B cell (primary cell): ENCODE results near the gene EVA1A. TPM values are rescaled to one million over a fixed set of nuclear protein-coding genes. Genes with fewer than 3 reads are reported as not detected.

Experiments used
- ATAC-seq: fragments of 200-7000 bp; cut with Tn5 transposase; one replicate; pipeline ENCODE4 v1.10.0; 2021; ENCODE audit warnings: low read depth, mild to moderate bottlenecking, moderate number of reproducible peaks, moderate library complexity
- CTCF ChIA-PET: fragments of 350-600 bp; sonication (Branson Sonifier 250); formaldehyde crosslinking; loops from one replicate; lab custom pipeline; 2021; ENCODE audit warnings: antibody characterized with exemption, inconsistent platforms; lab: Charles Lee
- POLR2A ChIA-PET: fragments of 350-600 bp; sonication (Branson Sonifier 250); formaldehyde crosslinking; loops from one replicate; lab custom pipeline; 2021; ENCODE audit warnings: antibody characterized with exemption; lab: Charles Lee
- DNase-seq: peaks from one replicate; pipeline ENCODE4 v3.0.0; 2013
- H2AFZ ChIP-seq: 2 replicates; pipeline ENCODE4 v1.6.1; 2012; ENCODE audit warnings: mild to moderate bottlenecking, low read depth, low read length; ENCODE audit not compliant: insufficient read depth, poor library complexity, severe bottlenecking
- H3K27ac ChIP-seq, 2 donors: 1 replicate in 1 of 2; 2 replicates in 1 of 2; pipeline ENCODE4 v1.5.1; 2012 to 2013; ENCODE audit warnings: low read length in 2 of 2, mild to moderate bottlenecking in 2 of 2, moderate library complexity in 1 of 2
- H3K27me3 ChIP-seq, 4 experiments: fragments of 200-600 bp in 1 of 4; sonication (generic) in 1 of 4; replicated peaks in 1 of 4; 1 replicate in 2 of 4; 2 replicates in 2 of 4; pipeline versions ENCODE4 v1.6.1 to v1.7.0; 2013 to 2016; ENCODE audit warnings: low read length in 3 of 4, mild to moderate bottlenecking in 2 of 4, mixed read lengths in 1 of 4, moderate library complexity in 1 of 4; ENCODE audit not compliant: insufficient read depth in 4 of 4, control insufficient read depth in 3 of 4; ENCODE audit errors: control extremely low read depth in 1 of 4
- H3K36me3 ChIP-seq, 2 experiments: replicated peaks in 1 of 2; 1 replicate in 1 of 2; 2 replicates in 1 of 2; pipeline versions ENCODE4 v1.6.1 to v1.7.1; 2013; ENCODE audit warnings: low read length in 1 of 2; ENCODE audit not compliant: insufficient read depth in 2 of 2, control insufficient read depth in 1 of 2; ENCODE audit errors: control extremely low read depth in 1 of 2, extremely low read depth in 1 of 2
- H3K4me1 ChIP-seq, 2 donors: fragments of 200-600 bp in 1 of 2; sonication (generic) in 1 of 2; 1 replicate in 1 of 2; 2 replicates in 1 of 2; pipeline versions ENCODE4 v1.5.1 to v1.6.1; 2013 to 2017; ENCODE audit warnings: low read length in 2 of 2; ENCODE audit not compliant: control insufficient read depth in 2 of 2, insufficient read depth in 2 of 2
- H3K4me2 ChIP-seq: replicated peaks from 2 replicates; pipeline ENCODE3; 2012; ENCODE audit warnings: mild to moderate bottlenecking, low read depth, low read length; ENCODE audit not compliant: poor library complexity, severe bottlenecking
- H3K4me3 ChIP-seq, 5 experiments: fragments of 200-600 bp in 1 of 5; sonication (generic) in 1 of 5; 1 replicate in 3 of 5; 2 replicates in 2 of 5; pipeline versions ENCODE4 v1.5.1 to v1.7.0; 2011 to 2016; ENCODE audit warnings: low read length in 4 of 5, mild to moderate bottlenecking in 4 of 5, low read depth in 2 of 5, control low read depth in 1 of 5, moderate library complexity in 1 of 5; ENCODE audit not compliant: insufficient read depth in 1 of 5; ENCODE audit errors: control extremely low read depth in 1 of 5, extremely low read depth in 1 of 5
- H3K79me2 ChIP-seq: fragments of 200-600 bp; sonication (generic); one replicate; pipeline ENCODE4 v1.6.0; 2016; ENCODE audit warnings: low read length; ENCODE audit not compliant: control insufficient read depth, insufficient read depth
- H3K9ac ChIP-seq: fragments of 200-600 bp; sonication (generic); 2 replicates; pipeline ENCODE4 v1.6.1; 2017; ENCODE audit warnings: mild to moderate bottlenecking, low read length, moderate library complexity
- H3K9me3 ChIP-seq, 3 donors: one replicate each; pipeline versions ENCODE4 v1.6.1 to v1.7.1; 2013; ENCODE audit warnings: low read length in 2 of 3; ENCODE audit not compliant: control insufficient read depth in 2 of 3, insufficient read depth in 1 of 3; ENCODE audit errors: control extremely low read depth in 1 of 3
- H4K20me1 ChIP-seq: 2 replicates; pipeline ENCODE4 v1.6.0; 2012; ENCODE audit warnings: mild to moderate bottlenecking, low read length; ENCODE audit not compliant: insufficient read depth, control insufficient read depth, poor library complexity, severe bottlenecking
- H3K27ac Mint-ChIP-seq: one replicate; pipeline ENCODE4 v1.8.0; 2021; ENCODE audit warnings: mixed read lengths
- H3K27me3 Mint-ChIP-seq: one replicate; pipeline ENCODE4 v1.8.0; 2021; ENCODE audit warnings: mixed read lengths
- H3K4me1 Mint-ChIP-seq: one replicate; pipeline ENCODE4 v1.8.0; 2021; ENCODE audit warnings: mixed read lengths
- H3K4me3 Mint-ChIP-seq: one replicate; pipeline ENCODE4 v1.8.0; 2021; ENCODE audit warnings: mixed read lengths
- H3K9me3 Mint-ChIP-seq: one replicate; pipeline ENCODE4 v1.8.0; 2022; ENCODE audit warnings: mixed read lengths; ENCODE audit not compliant: insufficient read depth
- CTCF ChIP-seq: fragments of 200-600 bp; IDR thresholded peaks from one replicate; pipeline ENCODE4 v1.8.0; 2022; ENCODE audit warnings: antibody characterized with exemption, mild to moderate bottlenecking
- EZH2 ChIP-seq: IDR thresholded peaks from 2 replicates; pipeline ENCODE4 v1.6.1; 2012; ENCODE audit warnings: borderline replicate concordance, low read depth, mild to moderate bottlenecking, moderate library complexity, low read length; ENCODE audit not compliant: insufficient read depth, poor library complexity, severe bottlenecking
- WGBS: methylation state at CpG from one replicate; pipeline ENCODE4 v1.1.5; 2013; ENCODE audit warnings: missing lambda C conversion rate; ENCODE audit not compliant: insufficient coverage; 5-methylcytosine and 5-hydroxymethylcytosine counted together
- intact Hi-C: fragments of 100-400 bp; cut with micrococcal nuclease; formaldehyde crosslinking; loops from one replicate; pipeline ENCODE4 v1.10.0; 2022
- polyA plus RNA-seq: library from polyadenylated mRNA; depleted of rRNA; stranded (reverse); fragments of >200 nt; gene quantifications from 2 replicates; pipeline ENCODE4 v1.2.3, GENCODE V29; 2012
- total RNA-seq, 2 donors: library from RNA; stranded (reverse); fragments of 120-200 nt in 1 of 2; gene quantifications; 1 replicate in 1 of 2; 2 replicates in 1 of 2; pipeline versions ENCODE4 v1.2.3 to v1.2.4, GENCODE V29; 2013 to 2022

The EVA1A gene
- total and polyA plus RNA-seq, 2 donors (not counting 1 experiment from before 2014, with no cell fraction given), result not detected

GRCh38 chr2:75552222-75552621 is 8.5 kb downstream of the EVA1A start:
- H3K27me3 ChIP-seq, result peaks cover 0 to 11% (median 1%) of the 10 kb centered on the region in 4 experiments
- H4K20me1 ChIP-seq, result no peaks in the 10 kb centered on the region
- H3K27ac ChIP-seq, result no peak overlapping the region
- no peak overlapping the region for H2AFZ ChIP-seq
- Mint-ChIP-seq H3K27ac (no peak overlapping the region), H3K4me1 (no peaks in the 10 kb centered on the region), H3K4me3 (no peak overlapping the region), H3K27me3 (peaks cover 49% of the 10 kb centered on the region), H3K9me3 (no peaks in the 10 kb centered on the region)
- no peak for ATAC-seq
- no peaks in the 10 kb centered on the region for H3K4me1 ChIP-seq
- H3K9me3 ChIP-seq, result no peaks in the 10 kb centered on the region
- intact Hi-C loops, result no loop called here
- POLR2A ChIA-PET, result no interaction called here
- H3K79me2 ChIP-seq, result no peaks in the 10 kb centered on the region
- CTCF ChIA-PET, result no interaction called here
- no peak overlapping the region for H3K9ac ChIP-seq
- WGBS, result 77% methylated on average over 1 of the region's 1 CpG
- H3K4me2 ChIP-seq, result no peak overlapping the region
- DNase-seq, result no peak
- H3K36me3 ChIP-seq, result no peaks in the 10 kb centered on the region
- no peak for TF ChIP-seq EZH2
- no peak for TF ChIP-seq CTCF
- H3K4me3 ChIP-seq, result no peak overlapping the region

DNA sequence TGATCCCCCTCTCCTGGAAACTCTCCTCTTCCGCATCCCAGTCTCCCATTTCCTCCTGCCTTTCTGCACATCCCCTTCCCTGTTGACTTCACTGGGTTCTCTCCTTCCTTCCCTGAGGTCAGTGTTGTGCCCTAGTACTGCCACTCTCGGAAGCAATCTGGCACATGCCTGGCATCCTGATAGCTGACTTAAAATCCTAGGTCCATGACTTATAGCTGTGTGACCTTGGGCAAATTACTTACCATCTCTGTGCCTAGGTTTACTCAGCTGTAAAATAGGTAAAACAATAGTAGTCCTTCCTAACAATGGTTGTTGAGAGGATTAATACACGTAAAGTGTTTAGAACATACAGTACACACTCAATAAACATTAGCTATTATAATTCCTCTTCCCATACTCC is 9.3 kb downstream of the EVA1A start:
- DNase-seq (no peak), ATAC-seq (no peak)
- ChIA-PET POLR2A (no interaction called here), CTCF (no interaction called here)
- H3K27me3 Mint-ChIP-seq, result peaks cover 48% of the 10 kb centered on the region
- H3K4me3 ChIP-seq, result no peak overlapping the region
- H2AFZ ChIP-seq, result no peak overlapping the region
- no peaks in the 10 kb centered on the region for H3K4me1 ChIP-seq
- no peaks in the 10 kb centered on the region for H3K9me3 Mint-ChIP-seq
- no peaks in the 10 kb centered on the region for H4K20me1 ChIP-seq
- H3K79me2 ChIP-seq, result no peaks in the 10 kb centered on the region
- no peaks in the 10 kb centered on the region for H3K9me3 ChIP-seq
- H3K4me3 Mint-ChIP-seq, result no peak overlapping the region
- H3K27ac Mint-ChIP-seq, result no peak overlapping the region
- H3K27ac ChIP-seq, result no peak overlapping the region
- no peaks in the 10 kb centered on the region for H3K4me1 Mint-ChIP-seq
- H3K9ac ChIP-seq, result no peak overlapping the region
- no peaks in the 10 kb centered on the region for H3K36me3 ChIP-seq
- TF ChIP-seq CTCF (no peak), EZH2 (no peak)
- H3K4me2 ChIP-seq, result no peak overlapping the region
- peaks cover 0 to 12% (median 1%) of the 10 kb centered on the region in 4 experiments for H3K27me3 ChIP-seq
- intact Hi-C loops, result no loop called here
- WGBS, result 100% methylated on average over 1 of the region's 3 CpGs
